GM19438 (cell line): ENCODE results near the gene SNX24.

Source experiments
- ATAC-seq: cut with Tn5 transposase; IDR thresholded peaks from one replicate; pipeline ENCODE4 v1.9.1; 2021; ENCODE audit warnings: low read depth; ENCODE audit not compliant: unreplicated experiment

Gene SNX24

GRCh38 chr5:122999947-123000563 lies 154.6 kb downstream of the SNX24 start:
- ATAC-seq: peak; percentile 97

DNA sequence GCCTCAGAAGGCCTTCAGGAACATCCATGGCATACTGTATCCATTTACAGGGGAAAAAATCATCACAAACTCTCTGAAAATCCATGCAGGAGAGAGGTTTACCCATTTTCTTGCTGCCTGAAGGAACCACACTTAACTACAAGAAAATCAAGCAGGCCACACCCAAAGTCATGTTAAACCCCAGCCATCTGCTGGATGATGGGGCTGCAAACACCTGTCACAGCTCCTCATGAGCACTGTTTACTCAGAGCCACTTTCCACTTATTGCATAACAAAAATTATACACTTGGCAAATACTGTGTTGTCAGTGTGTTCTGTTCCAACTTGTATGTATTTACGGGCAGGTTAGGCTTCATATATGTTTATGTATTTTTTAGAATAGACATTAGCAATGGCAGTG lies 155.3 kb downstream of the SNX24 start:
- ATAC-seq: no peak

GRCh38 chr5:123001808-123002207 lies 156.4 kb downstream of the SNX24 start:
- no peak for ATAC-seq

- ATAC-seq: no peak
These were observed 161.8 kb downstream of the SNX24 start for GRCh38 chr5:123007182-123007581.

- ATAC-seq: no peak
These were observed 162.3 kb downstream of the SNX24 start for GRCh38 chr5:123007754-123008153.

DNA sequence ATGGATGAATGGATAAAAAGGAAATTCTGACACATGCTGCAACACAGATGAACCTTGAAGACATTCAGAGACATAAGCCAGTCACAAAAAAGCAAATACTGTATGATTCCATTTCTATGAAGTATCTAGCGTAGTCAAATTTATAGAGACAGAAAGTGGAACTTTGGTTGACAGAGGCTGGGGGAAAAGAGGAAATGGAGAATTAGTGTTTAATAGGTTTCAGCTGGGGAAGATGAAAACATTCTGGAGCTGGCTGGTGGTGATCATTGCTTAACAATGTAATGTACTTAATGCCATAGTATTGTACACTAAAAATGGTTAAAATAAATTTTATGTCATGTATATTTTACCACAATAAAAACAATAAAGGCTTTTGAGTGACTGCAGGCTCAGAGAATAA lies 166.9 kb downstream of the SNX24 start:
- ATAC-seq: no peak

GRCh38 chr5:123014689-123015088 lies 169.3 kb downstream of the SNX24 start:
- no peak for ATAC-seq

DNA sequence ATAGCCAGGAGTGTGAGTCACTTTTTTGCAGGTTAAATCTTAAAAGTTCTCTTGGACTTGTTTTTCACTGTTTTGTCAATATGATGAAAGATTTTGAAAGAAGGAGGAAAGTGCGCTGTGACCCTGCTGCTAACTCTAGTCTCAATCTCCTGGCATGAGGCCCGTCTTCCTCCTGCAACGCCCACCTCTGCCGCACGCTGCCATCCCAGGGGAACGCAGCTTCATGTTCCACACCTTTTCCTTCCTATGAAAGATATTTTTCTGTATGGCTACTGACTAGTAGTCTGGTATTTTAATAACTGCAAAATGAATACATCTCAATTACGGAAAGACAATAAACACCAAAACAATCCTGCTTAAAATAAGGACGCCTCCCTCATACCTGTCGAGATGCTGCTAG lies 182.8 kb downstream of the SNX24 start:
- no peak for ATAC-seq

DNA sequence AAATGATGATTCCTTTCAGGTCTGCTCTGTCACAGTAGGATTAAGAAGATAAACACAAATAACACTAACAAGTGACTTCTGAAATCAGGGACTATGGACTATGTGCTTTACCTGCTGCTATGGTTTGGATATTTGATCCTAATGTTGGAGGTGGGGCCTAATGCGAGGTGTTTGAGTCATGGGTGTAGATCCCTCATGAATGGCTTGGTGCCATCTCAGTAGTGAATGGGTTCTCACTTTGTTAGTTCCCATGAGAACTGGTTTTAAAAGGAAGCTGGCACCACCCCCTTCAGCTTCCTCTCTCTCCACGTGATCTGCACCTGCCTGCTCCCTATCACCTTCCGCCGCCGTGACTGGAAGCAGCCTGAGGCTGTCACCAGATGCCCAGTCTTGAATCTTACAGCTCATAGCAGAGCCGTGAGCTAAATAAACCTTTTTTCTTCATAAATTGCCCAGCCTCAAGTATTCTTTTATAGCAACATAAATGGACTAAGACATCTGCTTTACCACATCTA lies 187.8 kb downstream of the SNX24 start:
- no peak for ATAC-seq

- ATAC-seq: peak; percentile 39
These were observed 190.0 kb downstream of the SNX24 start for GRCh38 chr5:123035360-123035917.

GRCh38 chr5:123035918-123036390 lies 190.5 kb downstream of the SNX24 start:
- peak; percentile 26 for ATAC-seq

GRCh38 chr5:123036391-123037103 lies 191.1 kb downstream of the SNX24 start, which contains the start of gene PPIC:
TSS of gene PPIC (minus strand) at chr5:123036725. CDS start at chr5:123036625, 100 bp downstream.
- peak; percentile 66 for ATAC-seq

GRCh38 chr5:123037104-123037418 lies 191.6 kb downstream of the SNX24 start:
- ATAC-seq: no peak

- no peak for ATAC-seq
These were observed 194.3 kb downstream of the SNX24 start for GRCh38 chr5:123039673-123040072.

DNA sequence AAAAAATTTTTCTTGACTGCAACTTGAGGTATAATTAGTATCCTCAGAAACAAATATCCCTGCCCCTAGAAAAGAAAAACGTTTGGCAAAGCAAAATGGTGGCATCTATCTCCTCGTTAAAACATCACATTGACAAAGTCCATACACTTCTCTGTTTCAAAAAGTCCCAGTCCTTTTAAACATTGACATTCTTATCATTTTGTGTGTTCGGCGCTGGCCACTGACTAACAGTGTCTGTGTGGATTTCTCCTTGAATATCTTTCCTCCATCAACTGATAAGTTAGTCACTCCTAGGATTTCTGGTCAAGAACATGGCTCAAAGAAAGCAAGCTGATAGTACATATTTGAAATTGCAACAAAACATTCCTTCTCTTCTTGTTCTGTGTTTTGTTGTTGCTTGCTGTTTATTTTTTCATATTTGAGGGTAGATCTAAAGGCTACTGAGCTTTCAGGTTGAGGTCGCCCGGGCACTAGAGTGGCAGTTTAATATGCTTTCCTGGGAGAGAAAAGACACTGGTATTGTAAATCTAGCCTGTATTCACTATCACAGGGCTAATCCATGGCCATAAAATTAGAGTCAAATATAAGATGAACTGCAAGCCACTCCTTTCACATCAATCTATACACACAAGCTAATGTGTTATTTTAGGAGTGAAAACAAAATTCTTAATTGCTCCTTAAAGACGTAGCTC lies 199.7 kb downstream of the SNX24 start:
- ATAC-seq: no peak

GRCh38 chr5:123046222-123046621 lies 200.8 kb downstream of the SNX24 start:
- no peak for ATAC-seq

DNA sequence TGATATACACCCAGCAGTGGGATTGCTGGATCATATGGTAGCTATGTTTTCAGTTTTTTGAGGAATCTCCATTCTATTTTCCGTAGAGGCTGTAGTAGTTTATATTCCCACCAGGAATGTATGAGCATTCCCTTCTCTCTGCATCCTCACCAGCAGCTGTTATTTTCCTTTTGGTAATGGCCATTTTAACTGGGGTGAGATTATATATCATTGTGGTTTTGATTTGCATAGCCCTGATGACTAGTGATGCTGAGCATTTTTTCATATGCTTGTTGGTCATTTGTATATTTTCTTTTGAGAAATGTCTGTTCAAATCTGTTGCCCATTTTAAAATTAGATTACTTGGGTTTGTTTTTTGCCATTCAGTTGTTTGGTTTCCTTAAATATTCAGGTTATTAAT lies 202.3 kb downstream of the SNX24 start:
- no peak for ATAC-seq

- ATAC-seq: no peak
These were observed 205.8 kb downstream of the SNX24 start for GRCh38 chr5:123051206-123051605.
